Dermis blood vessel endothelial cell (primary cell): ENCODE data around the gene CEP41. TPM values are rescaled to one million over a fixed set of nuclear protein-coding genes. Genes with fewer than 3 reads are reported as not detected.
A peak's percentile ranks its signal among the peaks of the same experiment; 100 is the strongest.
"Not testable (repeated sequence)": the region's sequence is repeated elsewhere in the genome, so short reads cannot be mapped to it uniquely, and the experiment has no call there.

Source experiments
- DNase-seq: peaks from one replicate; pipeline ENCODE4 v3.0.0; 2010
- total RNA-seq: library from RNA; depleted of rRNA; stranded (reverse); fragments of >200 nt; gene quantifications from 2 replicates; pipeline ENCODE4 v1.2.3, GENCODE V29; 2014

The CEP41 gene
- total RNA-seq, 1 donor from 2014 or later = 12.4 TPM

DNA sequence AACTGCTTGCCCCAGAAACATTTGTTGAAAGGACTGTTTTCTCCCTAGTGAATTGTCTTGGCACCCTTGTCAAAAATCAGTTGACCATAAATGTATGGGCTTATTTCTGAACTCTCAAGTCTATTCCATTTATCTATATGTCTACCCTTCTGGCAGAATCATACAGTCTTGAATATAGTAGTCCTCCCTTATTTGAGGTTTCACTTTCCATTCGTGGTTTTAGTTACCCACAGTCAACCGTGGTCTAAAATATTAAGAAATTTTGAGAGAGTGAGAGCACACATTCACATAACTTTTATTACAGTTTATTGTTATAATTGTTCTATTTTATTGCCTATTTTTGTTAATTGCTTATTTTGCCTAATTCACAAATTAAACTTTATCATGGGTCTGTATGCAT, 17.4 kb upstream of the CEP41 start:
- DNase-seq = no peak

DNA sequence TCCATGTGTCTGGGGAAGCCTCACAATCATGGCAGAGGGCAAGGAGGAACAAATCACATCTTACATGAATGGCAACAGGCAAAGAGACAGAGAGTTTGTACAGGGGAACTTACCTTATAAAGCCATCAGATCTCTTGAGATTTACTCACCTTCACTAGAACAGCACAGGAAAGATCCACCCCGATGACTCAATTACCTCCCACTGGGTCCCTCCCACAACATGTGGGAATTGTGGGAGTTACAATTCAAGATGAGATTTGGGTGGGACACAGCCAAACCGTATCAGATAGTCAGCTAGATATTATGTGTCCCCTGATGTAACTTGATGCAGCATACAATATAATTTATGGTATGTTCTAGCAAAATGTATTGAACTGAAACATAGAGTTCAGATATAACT, 14.1 kb upstream of the CEP41 start:
- DNase-seq = no peak

DNA sequence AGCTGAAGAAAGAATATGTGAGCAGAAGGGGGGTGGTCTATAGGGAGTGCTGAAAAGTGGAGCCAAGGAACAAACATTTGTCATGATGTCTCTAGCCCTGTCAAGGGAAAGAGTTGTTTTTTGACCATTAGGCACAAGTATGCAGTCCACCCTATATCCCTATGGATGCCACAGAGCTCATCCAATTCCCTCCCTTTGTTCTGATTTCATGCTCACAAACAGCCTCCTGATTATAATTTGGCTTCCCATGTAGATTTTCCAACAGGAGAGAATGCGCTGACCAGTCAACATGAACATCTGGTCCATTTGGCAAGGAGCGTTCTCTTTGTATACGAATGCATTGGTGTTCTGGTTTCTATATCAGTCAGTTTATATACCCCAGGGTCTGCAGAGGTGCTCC, 12.1 kb upstream of the CEP41 start:
- no peak for DNase-seq

DNA sequence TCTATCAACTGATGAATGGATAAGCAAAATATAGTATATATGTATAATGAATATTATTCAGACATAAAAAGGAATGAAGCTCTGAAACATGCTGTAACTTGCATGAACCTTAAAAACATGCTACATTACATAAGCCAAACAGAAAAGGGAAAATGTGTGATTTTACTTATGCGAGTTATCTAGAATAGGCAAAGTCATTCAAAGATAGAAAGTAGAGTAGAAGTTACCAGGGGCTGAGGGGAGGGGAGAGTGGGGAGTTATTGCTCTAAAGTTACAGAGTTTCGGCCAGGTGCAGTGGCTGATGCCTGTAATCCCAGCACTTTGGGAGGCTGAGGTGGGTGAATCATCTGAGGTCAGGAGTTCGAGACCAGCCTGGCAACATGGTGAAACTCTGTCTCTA, 10.5 kb upstream of the CEP41 start:
- DNase-seq = not testable (repeated sequence)

DNA sequence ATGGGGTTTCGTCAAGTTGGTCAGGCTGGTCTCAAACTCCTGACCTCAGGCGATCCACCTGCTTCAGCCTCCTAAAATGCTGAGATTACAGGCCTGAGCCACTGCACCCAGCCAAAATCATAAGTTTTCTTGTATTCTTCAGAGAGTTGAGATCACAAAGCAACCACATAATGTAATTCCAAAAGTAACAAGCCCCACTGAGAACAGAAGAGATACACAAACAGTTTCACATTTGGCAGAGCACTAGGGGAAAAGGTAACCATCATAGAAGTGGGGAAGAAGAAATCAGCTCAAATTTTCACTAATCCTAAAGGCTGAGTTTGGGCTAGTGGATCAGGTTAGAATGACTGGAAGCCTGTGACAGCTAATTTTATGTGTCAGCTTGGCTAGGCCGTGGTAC, 5.4 kb upstream of the CEP41 start:
- DNase-seq = no peak

DNA sequence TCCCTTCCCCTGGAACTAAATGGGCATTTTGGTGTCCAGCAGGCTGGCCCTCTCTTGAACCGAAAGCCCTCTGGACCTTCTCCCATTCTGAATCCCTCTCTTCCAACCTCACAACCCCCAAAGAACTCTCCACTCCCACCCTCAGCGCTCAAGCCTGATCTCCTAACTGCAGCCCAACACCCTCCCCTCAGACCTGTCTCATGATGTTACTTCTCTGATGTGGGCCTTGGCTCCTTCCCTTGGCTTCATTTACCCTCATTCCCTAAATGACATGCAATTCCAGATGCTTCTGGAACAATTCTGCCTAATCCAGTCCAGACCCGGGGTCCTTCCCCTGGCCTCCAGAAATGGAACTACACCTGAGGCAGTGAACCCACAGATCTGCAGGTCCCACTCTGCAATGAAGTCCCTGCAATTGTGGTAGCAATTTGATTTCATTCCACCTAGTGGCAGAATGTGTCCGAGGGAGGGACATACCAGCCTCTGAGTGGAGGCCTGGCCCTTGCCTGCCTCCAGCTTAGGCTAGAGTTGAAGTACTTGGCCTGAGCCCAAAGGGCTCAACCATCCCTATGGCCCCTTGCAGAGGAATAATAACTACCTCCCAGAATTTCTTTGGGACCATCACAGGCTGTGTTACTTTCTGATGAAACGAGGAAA, 4.1 kb upstream of the CEP41 start:
- DNase-seq = no peak

DNA sequence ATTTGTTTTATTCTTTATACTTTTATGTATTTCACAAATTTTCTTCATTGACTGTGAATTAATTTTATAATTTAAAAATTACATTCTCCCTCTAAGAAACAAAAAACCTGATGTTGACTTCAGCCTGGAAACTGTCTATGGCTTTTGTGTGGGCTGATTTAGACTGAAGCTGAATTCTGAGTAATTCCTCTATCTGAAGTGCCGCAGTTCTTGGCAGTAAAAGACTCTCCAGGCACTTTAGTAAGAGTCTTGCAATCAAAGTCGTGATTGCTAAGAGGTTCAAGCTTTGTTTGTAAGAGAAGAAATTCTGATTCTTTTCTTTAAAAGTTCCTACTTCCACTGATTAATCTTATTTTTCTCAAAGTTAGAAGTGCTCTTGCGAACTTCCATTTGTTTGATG, 3.4 kb upstream of the CEP41 start:
- no peak for DNase-seq

DNA sequence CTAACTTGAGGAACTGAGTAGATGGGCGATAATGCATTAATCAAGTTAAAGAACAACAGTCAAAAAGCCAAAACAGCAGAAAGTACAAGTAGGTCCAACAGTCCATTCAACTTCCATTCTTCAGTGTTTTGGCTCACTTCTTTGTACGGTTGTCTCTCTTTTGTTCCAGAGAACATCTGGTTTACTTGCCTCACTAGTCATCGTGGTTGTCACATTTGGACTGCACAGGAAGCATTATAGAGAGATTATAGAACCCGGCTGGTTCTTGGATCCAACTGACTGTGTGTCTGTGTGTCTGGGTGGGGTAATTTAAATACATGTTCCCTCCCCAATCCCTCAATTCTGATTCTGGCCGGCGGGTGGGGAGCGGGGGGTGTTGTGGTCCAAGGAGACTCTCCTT, 1.8 kb upstream of the CEP41 start:
- DNase-seq = no peak

DNA sequence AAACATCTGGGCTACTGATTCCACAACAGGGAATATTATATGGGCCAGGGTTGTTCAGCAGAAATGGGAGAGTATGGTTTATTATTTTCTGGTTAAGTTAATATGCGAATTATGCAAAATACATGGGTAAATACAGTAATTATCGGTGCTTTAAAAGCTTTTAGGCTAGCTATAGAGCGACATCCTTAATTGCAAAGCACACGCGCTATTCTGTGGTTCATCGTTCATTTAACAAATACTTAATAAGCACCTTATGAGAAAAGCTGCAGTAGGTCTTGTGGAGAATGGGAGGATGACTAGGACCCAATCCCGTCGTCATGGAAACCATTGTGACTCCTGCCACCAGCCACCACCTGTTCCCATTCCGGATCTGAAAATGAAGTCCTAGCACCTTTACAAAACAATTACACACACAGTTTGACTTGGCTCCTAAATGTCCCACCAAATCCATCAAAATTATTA, 623 bp upstream of the CEP41 start:
- peak; percentile 66 for DNase-seq

DNA sequence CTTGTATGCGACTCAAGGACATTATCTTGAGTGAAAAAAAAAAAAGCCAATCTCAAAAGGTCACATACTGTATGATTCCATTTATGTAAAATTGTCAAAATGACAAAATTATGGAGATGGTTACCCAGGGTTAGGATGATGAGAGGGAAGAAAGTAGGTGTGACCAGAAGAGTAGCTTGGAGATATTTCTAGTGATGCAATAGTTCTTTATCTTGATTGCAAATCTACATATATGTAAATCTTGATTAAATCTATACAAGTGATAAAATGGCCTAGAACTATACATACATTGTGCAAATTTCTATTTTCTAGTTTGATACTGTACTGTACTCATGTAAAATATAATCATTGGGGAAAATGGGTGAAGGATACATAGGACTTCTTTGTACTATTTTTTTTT, 4.6 kb downstream of the CEP41 start:
- DNase-seq = no peak

DNA sequence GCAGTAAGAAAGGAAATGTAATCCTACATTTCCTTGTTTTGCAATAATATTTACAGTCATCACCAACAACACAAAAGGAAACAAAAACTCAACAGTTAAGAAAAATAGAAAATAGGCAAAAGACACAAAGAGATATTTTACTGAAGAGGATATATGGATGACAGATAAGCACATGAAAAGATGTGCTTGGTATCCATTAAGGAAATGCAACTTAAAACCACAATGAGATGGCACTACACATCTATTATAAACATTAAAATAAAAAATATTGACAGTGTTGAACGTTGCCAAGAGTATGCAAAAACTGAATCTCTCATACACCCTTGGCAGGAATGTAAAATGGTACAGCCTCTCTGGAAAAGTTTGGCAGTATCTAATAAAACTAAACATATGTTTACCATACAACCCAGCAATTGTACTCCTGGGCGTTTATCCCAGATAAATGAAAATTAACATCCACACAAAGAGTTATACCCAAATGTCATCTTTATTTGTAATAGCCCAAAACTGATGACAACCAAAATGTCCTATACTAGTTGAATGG, 5.4 kb downstream of the CEP41 start:
- DNase-seq = no peak

DNA sequence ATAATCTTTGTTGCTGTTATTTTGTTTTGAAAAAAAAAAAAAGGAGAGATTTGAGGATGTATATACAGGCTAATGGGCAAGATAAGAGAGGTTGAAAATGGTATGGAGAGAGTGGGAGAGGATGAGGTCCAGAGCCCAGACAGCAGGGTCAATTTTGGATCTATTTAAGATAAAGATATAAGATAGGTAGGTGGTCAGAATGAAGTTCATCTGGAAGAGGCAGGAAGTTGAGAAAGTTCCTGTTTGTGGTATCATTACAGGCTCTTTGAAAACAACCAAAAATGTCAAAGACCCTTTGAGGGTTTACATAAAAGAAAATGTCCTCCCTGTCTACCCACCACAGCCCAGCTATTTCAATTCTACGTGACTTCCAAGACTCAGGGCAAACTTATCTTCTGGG, 7.5 kb downstream of the CEP41 start:
- DNase-seq = no peak

DNA sequence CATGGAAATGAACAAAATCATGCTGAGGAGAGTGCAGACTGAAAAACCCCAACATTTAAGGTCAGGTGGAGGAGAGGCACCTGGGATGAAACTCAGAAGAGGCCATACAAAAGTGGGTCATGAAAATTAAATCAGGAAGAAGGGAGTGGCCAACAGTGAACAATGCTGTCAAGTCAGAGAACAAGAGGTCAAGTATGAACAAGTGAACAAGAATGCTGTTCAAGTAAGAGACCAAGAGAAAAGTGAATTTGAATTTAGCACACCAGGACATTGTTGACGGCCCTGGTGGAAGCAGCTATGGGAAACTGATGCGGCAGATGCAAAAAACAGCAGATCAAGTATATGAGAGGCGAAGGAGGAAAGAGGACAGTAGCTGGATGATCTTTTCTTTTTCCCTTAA, 7.9 kb downstream of the CEP41 start:
- DNase-seq = peak; percentile 54

DNA sequence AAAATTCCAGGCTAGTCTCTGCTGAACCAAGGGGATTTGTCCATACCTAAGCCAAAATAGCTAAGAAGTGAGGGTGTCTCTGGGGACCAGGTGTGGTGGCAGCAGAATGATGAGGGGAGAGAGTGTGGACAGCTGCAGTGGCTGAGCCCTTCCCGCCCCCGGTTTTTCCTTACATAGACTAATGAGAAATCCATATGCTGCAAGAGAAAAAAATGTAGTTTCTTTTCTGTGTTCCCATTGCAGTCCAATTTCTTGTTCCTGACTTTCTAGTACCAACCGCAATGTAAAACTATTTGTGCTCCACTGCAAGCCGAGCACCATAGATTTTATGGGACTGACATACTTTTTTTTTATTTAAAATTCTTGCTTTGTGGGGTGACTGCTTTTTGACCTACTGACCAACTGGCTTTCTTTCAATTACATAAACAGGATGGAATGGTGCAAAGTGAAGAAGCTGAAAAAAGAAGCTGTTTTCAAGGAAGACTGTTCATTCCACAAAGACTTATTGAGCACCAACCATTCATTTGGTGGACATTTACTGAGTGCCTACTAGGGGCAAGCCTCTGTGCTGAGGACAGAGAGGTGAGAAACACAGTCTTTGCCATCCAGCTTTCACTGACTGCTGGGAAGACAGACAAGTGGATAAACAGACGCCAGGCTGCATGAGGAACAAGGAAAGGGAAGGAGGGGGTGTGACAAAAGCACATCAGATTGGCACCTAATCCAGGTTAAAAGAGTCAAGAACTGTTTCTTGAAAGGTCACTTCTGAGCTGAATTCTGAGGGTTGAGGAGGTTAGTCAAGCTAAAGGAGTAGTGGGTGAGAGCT, 9.8 kb downstream of the CEP41 start:
- DNase-seq = peak; percentile 48

DNA sequence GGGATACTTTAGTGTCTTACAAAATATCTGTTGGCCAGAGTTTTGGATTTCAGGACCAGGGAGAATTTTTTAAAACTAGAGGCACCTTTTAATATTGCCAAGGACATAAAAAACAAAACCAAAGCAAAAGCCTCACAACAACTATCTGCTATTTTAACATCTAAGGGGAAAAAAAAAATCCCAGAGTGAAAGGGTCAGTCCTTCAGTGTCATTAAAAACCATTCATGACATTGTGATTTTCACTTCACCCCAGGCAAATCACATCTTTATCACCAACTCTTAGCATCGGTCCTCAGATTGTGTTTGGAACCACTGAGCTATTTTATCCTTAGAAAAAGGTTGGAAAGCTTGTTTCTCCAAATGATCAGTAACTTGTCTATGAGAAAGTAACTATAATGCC, 10.7 kb downstream of the CEP41 start:
- no peak for DNase-seq

DNA sequence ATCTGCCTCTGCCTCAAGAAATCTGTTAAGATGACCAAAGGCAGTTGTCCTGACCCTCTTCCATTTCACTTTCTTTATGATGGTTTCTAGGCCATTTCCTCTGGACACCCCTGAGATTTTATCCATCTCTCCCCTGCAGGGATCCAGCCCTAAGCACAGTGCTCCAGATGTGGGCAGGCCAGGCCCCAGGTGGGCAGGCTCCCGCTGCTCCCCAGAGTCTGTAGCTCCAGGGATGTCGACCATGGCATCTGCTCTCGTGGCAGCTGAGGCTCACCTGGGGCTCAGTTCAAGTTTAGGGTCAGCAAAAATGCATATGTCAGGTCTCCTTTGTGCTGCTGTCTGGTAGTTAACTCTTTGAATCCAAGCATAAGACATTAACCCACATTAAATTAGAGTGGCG, 11.8 kb downstream of the CEP41 start:
- no peak for DNase-seq

DNA sequence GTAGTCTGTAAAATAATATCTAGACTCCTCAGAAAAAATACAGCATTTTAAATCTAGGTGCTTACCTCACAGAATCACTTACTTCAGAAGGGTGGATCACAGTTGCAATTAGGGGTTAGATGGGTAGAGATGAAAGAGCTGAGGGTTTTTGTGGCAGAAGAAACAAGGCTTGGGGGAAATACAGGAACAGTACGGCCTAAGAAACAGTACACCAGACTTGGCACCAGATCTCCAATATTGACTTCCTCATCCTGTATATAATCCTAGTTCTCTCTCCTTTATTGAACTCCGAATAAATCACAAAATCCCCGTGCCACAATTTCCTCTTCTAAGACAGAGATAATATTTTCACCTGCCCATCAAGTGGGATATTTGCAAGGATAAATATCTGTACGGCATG, 14.3 kb downstream of the CEP41 start:
- no peak for DNase-seq

DNA sequence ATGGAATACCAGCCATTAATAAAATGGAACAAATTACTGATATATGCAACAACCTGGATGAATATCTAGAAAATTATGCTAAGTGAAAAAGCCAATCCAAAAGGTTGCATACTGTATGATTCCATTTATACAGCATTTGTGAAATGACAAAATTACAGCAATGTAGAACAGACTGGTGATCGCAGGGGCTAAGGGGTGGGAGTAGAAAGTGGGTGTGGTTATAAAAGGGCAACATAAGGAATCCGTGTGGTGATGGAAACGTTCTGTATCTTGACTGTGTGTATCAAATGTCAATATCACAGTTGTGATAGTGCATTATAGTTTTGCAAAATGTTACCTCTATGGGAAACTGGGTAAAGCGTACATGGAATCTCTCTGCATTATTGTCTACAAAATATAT, 15.0 kb downstream of the CEP41 start:
- DNase-seq = no peak

DNA sequence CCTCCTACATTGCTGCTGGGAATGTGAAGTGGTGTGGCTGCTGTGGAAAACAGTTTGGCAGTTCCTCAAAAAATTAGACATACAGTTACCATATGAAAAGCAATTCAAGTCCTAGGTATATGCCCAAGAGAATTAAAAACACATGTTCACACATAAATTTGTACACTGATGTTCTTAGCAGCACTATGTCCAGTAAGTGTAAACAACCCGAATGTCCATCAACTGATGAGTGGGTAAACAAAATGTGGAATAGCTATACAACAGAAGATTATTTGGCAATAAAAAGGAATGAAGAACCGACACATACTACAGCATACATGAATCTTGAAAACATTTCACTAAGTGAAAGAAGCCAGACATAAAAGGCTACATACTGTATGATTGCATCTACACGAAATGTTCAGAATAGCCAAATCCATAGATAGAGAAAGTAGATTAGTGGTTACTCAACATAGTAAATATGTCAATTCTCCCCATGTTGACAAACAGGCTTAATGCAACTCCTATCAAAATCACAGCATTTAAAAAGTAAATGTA, 17.2 kb downstream of the CEP41 start:
- DNase-seq = no peak

DNA sequence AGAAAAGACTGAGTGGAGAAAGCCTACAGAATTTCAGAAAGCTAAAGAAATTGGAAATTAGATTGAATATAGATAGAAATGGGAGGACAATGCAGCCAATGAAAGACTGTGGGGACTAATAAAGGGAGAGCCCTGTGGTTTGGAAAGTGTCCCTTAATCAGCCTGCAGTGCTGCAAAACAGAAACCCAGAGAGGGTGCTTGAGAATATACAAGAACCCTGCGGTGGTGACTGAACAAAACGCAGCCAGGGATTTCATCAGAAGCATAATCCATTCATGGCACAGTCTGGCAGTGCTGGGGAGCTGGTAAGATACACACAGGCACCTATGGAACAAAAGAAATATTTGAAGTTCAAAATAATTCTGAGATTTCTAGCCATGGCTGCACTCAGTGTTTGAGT, 19.1 kb downstream of the CEP41 start:
- DNase-seq = no peak

DNA sequence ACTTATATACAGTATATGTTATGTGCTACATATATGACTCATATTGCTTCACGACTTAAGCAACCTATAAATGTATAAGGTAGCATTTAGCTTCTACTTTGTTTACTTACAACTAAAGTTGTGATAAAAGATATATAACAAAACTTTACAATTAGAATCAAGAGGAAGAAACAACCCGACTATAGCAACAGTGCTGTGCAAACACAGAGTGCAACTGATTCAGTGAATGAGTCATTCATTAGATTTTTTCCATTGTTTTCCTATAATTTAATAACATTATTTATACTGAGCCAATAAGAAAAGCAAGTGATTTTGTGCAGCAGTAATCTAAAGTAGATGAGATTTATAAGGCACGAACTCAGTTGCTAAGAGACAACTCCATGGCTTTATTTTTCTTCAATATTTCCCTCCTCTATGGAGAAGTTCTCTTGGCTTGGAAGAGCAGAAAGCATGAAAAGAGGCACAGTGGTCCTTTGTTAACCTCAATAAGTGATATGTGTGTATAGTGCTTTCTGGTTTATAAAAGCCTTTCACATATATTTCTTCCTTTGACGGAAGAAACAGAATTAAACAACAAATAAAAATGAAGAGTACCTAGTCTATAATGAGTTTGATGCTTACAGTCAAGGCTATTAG, 19.8 kb downstream of the CEP41 start:
- DNase-seq = peak; percentile 72

DNA sequence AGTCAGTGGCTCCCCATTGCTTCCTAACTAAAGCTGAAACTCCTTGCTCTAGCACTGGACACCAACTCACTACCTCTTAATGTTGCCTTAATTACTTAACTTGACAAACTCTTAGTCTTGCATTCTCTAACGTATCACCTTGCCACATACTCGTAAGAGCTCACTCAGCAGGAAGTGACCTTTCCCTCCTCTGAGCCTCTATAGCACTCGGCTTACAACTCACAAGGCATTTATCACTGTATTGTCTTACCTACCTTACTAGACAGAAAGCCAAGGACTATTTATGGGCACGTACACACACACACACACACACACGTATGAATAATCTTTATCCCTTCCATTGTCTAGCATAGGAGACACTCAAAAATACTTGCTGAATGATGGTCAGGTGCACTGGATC, 21.2 kb downstream of the CEP41 start:
- DNase-seq = peak; percentile 26

DNA sequence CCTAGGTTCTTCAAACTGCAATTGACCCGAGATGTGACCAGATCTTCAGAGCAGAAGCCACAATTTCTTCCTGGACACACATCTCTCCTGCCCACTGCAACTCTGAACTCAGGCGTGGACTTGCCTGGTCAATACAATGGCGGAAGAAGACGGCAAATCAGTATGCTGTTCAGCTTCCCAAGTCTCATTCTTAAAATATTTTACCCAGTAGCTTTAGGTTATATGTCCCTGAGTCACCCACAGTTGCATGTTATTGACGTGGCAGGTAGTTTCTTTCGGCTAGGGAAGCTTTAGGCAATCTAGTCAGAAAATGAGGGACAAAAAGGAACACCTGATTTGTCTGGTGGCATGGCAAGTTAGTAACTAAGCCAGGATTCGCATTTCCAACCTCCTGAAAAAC, 22.5 kb downstream of the CEP41 start:
- DNase-seq = no peak
